Measurements from ENCODE around the gene CCL23. TPM values are rescaled to one million over a fixed set of nuclear protein-coding genes. Genes with fewer than 3 reads are reported as not detected.
"Not testable (repeated sequence)": the region's sequence is repeated elsewhere in the genome, so short reads cannot be mapped to it uniquely, and the experiment has no call there.

Gene CCL23
- polyA plus RNA-seq, 1 donor (not counting 4 experiments of a cell fraction or from before 2014, with no cell fraction given): not detected

GRCh38 chr17:36019423-36019822 lies 1.7 kb upstream of the CCL23 start:
- no peaks in the 10 kb centered on the region for H3K9me1 ChIP-seq (ENCODE audit: control insufficient read depth, extremely low read depth, insufficient read depth, low read length)
- no peaks in the 10 kb centered on the region for H3K4me1 ChIP-seq (ENCODE audit: control insufficient read depth, extremely low read depth, insufficient read depth, low read length)
- no peak for TF ChIP-seq EZH2 (IDR thresholded peaks at IDR 0.05; ENCODE audit: low read length)
- no peak for TF ChIP-seq CTCF (optimal IDR thresholded peaks at IDR 0.05 in 1 of 3, IDR thresholded peaks at IDR 0.05 in 1 of 3, conservative IDR thresholded peaks at IDR 0.05 in 1 of 3; ENCODE audit: extremely low read depth in 1 of 3, insufficient read depth in 2 of 3, low read length in 3 of 3)
- no peak for DNase-seq (ENCODE audit: low read depth, low spot score)
- H3K9ac ChIP-seq (ENCODE audit: control insufficient read depth, extremely low read depth, insufficient read depth, low read length): no peak overlapping the region
- H3K27ac ChIP-seq (ENCODE audit: control insufficient read depth, insufficient read depth, low read length): no peak overlapping the region
- no peaks in the 10 kb centered on the region for H4K20me1 ChIP-seq (ENCODE audit: control insufficient read depth, extremely low read depth, insufficient read depth, low read length)
- dilution Hi-C loops (cut with MboI; ENCODE audit: extremely low pct_ligation_motif_present, low sequenced_read_pairs): no loop called here
- H3K9me3 ChIP-seq (ENCODE audit: control insufficient read depth, low read depth, low read length): no peaks in the 10 kb centered on the region
- no peaks in the 10 kb centered on the region for H3K79me2 ChIP-seq (ENCODE audit: control insufficient read depth, insufficient read depth, low read length)
- H3K36me3 ChIP-seq (ENCODE audit: control insufficient read depth in 2 of 2, extremely low read depth in 1 of 2, insufficient read depth in 2 of 2, low read length in 2 of 2): no peaks in the 10 kb centered on the region
- H3K4me2 ChIP-seq (ENCODE audit: control insufficient read depth, extremely low read depth, insufficient read depth, low read depth, low read length): no peak overlapping the region
- FAIRE-seq: no peak
- no peak overlapping the region for H3K4me3 ChIP-seq (ENCODE audit: control insufficient read depth in 2 of 3, extremely low read depth in 1 of 3, insufficient read depth in 2 of 3, low read depth in 1 of 3, low read length in 3 of 3)
- H2AFZ ChIP-seq (ENCODE audit: control insufficient read depth, low read length): no peak overlapping the region
- no peaks in the 10 kb centered on the region for H3K27me3 ChIP-seq (ENCODE audit: control insufficient read depth, extremely low read depth, insufficient read depth, low read length)

- Histone ChIP-seq H3K9me3 (ENCODE audit: control insufficient read depth, low read depth, low read length) (no peaks in the 10 kb centered on the region), H3K9ac (ENCODE audit: control insufficient read depth, extremely low read depth, insufficient read depth, low read length) (no peak overlapping the region), H4K20me1 (ENCODE audit: control insufficient read depth, extremely low read depth, insufficient read depth, low read length) (no peaks in the 10 kb centered on the region), H3K79me2 (ENCODE audit: control insufficient read depth, insufficient read depth, low read length) (no peaks in the 10 kb centered on the region), H3K27me3 (ENCODE audit: control insufficient read depth, extremely low read depth, insufficient read depth, low read length) (no peaks in the 10 kb centered on the region), H3K27ac (ENCODE audit: control insufficient read depth, insufficient read depth, low read length) (no peak overlapping the region), H3K9me1 (ENCODE audit: control insufficient read depth, extremely low read depth, insufficient read depth, low read length) (no peaks in the 10 kb centered on the region), H3K4me3 (ENCODE audit: control insufficient read depth in 2 of 3, extremely low read depth in 1 of 3, insufficient read depth in 2 of 3, low read depth in 1 of 3, low read length in 3 of 3) (no peak overlapping the region), H2AFZ (ENCODE audit: control insufficient read depth, low read length) (no peak overlapping the region), H3K36me3 (ENCODE audit: control insufficient read depth in 2 of 2, extremely low read depth in 1 of 2, insufficient read depth in 2 of 2, low read length in 2 of 2) (no peaks in the 10 kb centered on the region), H3K4me2 (ENCODE audit: control insufficient read depth, extremely low read depth, insufficient read depth, low read depth, low read length) (no peak overlapping the region), H3K4me1 (ENCODE audit: control insufficient read depth, extremely low read depth, insufficient read depth, low read length) (no peaks in the 10 kb centered on the region)
- dilution Hi-C loops (cut with MboI; ENCODE audit: extremely low pct_ligation_motif_present, low sequenced_read_pairs): no loop called here
- no peak for FAIRE-seq
- TF ChIP-seq CTCF (optimal IDR thresholded peaks at IDR 0.05 in 1 of 3, IDR thresholded peaks at IDR 0.05 in 1 of 3, conservative IDR thresholded peaks at IDR 0.05 in 1 of 3; ENCODE audit: extremely low read depth in 1 of 3, insufficient read depth in 2 of 3, low read length in 3 of 3) (no peak), EZH2 (IDR thresholded peaks at IDR 0.05; ENCODE audit: low read length) (no peak)
- no peak for DNase-seq (ENCODE audit: low read depth, low spot score)
Observed at GRCh38 chr17:36016555-36016954, 1.2 kb downstream of the CCL23 start.

GRCh38 chr17:36015895-36016294 lies 1.9 kb downstream of the CCL23 start:
- dilution Hi-C loops (cut with MboI; ENCODE audit: extremely low pct_ligation_motif_present, low sequenced_read_pairs); H3K27ac ChIP-seq (ENCODE audit: control insufficient read depth, insufficient read depth, low read length); H3K4me1 ChIP-seq (ENCODE audit: control insufficient read depth, extremely low read depth, insufficient read depth, low read length); H3K9me3 ChIP-seq (ENCODE audit: control insufficient read depth, low read depth, low read length); H4K20me1 ChIP-seq (ENCODE audit: control insufficient read depth, extremely low read depth, insufficient read depth, low read length); H3K4me3 ChIP-seq (ENCODE audit: control insufficient read depth in 2 of 3, extremely low read depth in 1 of 3, insufficient read depth in 2 of 3, low read depth in 1 of 3, low read length in 3 of 3); H3K36me3 ChIP-seq (ENCODE audit: control insufficient read depth in 2 of 2, extremely low read depth in 1 of 2, insufficient read depth in 2 of 2, low read length in 2 of 2); H2AFZ ChIP-seq (ENCODE audit: control insufficient read depth, low read length); H3K9me1 ChIP-seq (ENCODE audit: control insufficient read depth, extremely low read depth, insufficient read depth, low read length); DNase-seq (ENCODE audit: low read depth, low spot score); FAIRE-seq; H3K79me2 ChIP-seq (ENCODE audit: control insufficient read depth, insufficient read depth, low read length); H3K4me2 ChIP-seq (ENCODE audit: control insufficient read depth, extremely low read depth, insufficient read depth, low read depth, low read length); H3K27me3 ChIP-seq (ENCODE audit: control insufficient read depth, extremely low read depth, insufficient read depth, low read length); H3K9ac ChIP-seq (ENCODE audit: control insufficient read depth, extremely low read depth, insufficient read depth, low read length): not testable (repeated sequence)
